ENCODE measurements around the gene SLC44A5. TPM values are rescaled to one million over a fixed set of nuclear protein-coding genes. Genes with fewer than 3 reads are reported as not detected.

Gene SLC44A5
- polyA plus RNA-seq, 2 of the 4 experiments (the other 2 are of a cell fraction): 0.10 to 1.5 TPM

GRCh38 chr1:75425001-75425650, 185.8 kb downstream of the SLC44A5 start:
- H3K4me2 ChIP-seq: no peak overlapping the region
- ATAC-seq (no peak), DNase-seq (ENCODE audit: low read depth in 1 of 2, low spot score in 1 of 2) (no peak), FAIRE-seq (no peak)
- H3K27ac ChIP-seq: no peak overlapping the region
- WGBS (ENCODE audit: missing lambda C conversion rate): 9% methylated on average over 3 of the region's 3 CpGs
- no peaks in the 10 kb centered on the region for H3K9me3 ChIP-seq
- no peaks in the 10 kb centered on the region for H3K4me1 ChIP-seq
- ChIA-PET POLR2A (no interaction called here), CTCF (no interaction called here)
- TF ChIP-seq REST (IDR thresholded peaks at IDR 0.05) (no peak), RNF2 (IDR thresholded peaks at IDR 0.05; ENCODE audit: borderline replicate concordance, low read depth) (no peak), MAX (IDR thresholded peaks at IDR 0.05) (no peak), ATOH8 (CRISPR knock-in tag; IDR thresholded peaks at IDR 0.05; ENCODE audit: low read depth) (no peak), FOSB (CRISPR knock-in tag; IDR thresholded peaks at IDR 0.05) (no peak), TFCP2L1 (CRISPR knock-in tag; IDR thresholded peaks at IDR 0.05) (no peak), SMC3 (IDR thresholded peaks at IDR 0.05) (no peak), HOXA7 (CRISPR knock-in tag; IDR thresholded peaks at IDR 0.05) (no peak), MAFK (IDR thresholded peaks at IDR 0.05; ENCODE audit: partially characterized antibody) (no peak)
- no peak overlapping the region for H3K4me3 ChIP-seq

GRCh38 chr1:75423616-75424015, 187.3 kb downstream of the SLC44A5 start:
- FAIRE-seq (no peak), DNase-seq (ENCODE audit: low read depth in 1 of 2, low spot score in 1 of 2) (no peak), ATAC-seq (no peak)
- Histone ChIP-seq H3K4me3 (no peak overlapping the region), H3K9me3 (no peaks in the 10 kb centered on the region), H3K4me1 (no peaks in the 10 kb centered on the region), H3K4me2 (no peak overlapping the region), H3K27ac (no peak overlapping the region)
- ChIA-PET POLR2A (no interaction called here), CTCF (no interaction called here)
- 63% methylated on average over 5 of the region's 5 CpGs for WGBS (ENCODE audit: missing lambda C conversion rate)
- no peak for TF ChIP-seq REST (IDR thresholded peaks at IDR 0.05)
- TF ChIP-seq SREBF2 (IDR thresholded peaks at IDR 0.05): no peak
- no peak for TF ChIP-seq EP300 (IDR thresholded peaks at IDR 0.05)

- no peak overlapping the region for H3K4me3 ChIP-seq
- ATAC-seq: no peak
- TF ChIP-seq NFE2L2 (conservative IDR thresholded peaks at IDR 0.05; ENCODE audit: low read length) (no peak), MYC (IDR thresholded peaks at IDR 0.05; ENCODE audit: borderline replicate concordance, low read length) (no peak), MAX (IDR thresholded peaks at IDR 0.05) (no peak), NR3C1 (IDR thresholded peaks at IDR 0.05) (no peak), PBX3 (IDR thresholded peaks at IDR 0.05) (no peak), HES2 (IDR thresholded peaks at IDR 0.05) (no peak), RAD21 (conservative IDR thresholded peaks at IDR 0.05 in 1 of 2, IDR thresholded peaks at IDR 0.05 in 1 of 2) (no peak), ZC3H11A (IDR thresholded peaks at IDR 0.05) (no peak)
- POLR2A ChIA-PET: no interaction called here
- no peaks in the 10 kb centered on the region for H3K4me1 ChIP-seq
- no peaks in the 10 kb centered on the region for H3K9me3 ChIP-seq
- no peak for FAIRE-seq
- H3K4me2 ChIP-seq: no peak overlapping the region
- H3K27ac ChIP-seq: no peak overlapping the region
- DNase-seq (ENCODE audit: low read depth in 1 of 2, low spot score in 1 of 2): no peak
- WGBS (ENCODE audit: missing lambda C conversion rate): 23% methylated on average over 4 of the region's 4 CpGs
- CTCF ChIA-PET: no interaction called here
Measured at GRCh38 chr1:75423136-75423535, 187.8 kb downstream of the SLC44A5 start.
